HCT116 (cell line): Measurements from ENCODE around the gene CIZ1. TPM values are rescaled to one million over a fixed set of nuclear protein-coding genes. Genes with fewer than 3 reads are reported as not detected.

Source experiments
- ATAC-seq: fragments of 200-7000 bp; cut with Tn5 transposase; 2 replicates; pipeline ENCODE4 v1.9.1; 2020; ENCODE audit warnings: mild to moderate bottlenecking, moderate library complexity
- BruUV-seq: library from RNA; stranded (reverse); fragments of 400-500 nt; replicated peaks from 2 replicates; lab custom pipeline; 2021; lab: Mats Ljungman, UMichigan
- CTCF ChIA-PET: fragments of 300-600 bp; sonication (Branson Sonifier 250); formaldehyde crosslinking; loops from one replicate; lab custom pipeline; 2021; ENCODE audit warnings: antibody characterized with exemption; lab: Charles Lee
- POLR2A ChIA-PET: fragments of 300-600, 350-600 bp; sonication (Branson Sonifier 250); formaldehyde crosslinking; loops from one replicate; lab custom pipeline; 2021; ENCODE audit warnings: antibody characterized with exemption; lab: Charles Lee
- RAD21 ChIA-PET, 2 experiments: fragments of 300-600 bp; sonication (Branson Sonifier 250); formaldehyde crosslinking; loops; one replicate each; lab custom pipeline; 2023; ENCODE audit warnings: low total read pairs in 2 of 2; ENCODE audit not compliant: uncharacterized antibody in 2 of 2, unreplicated experiment in 2 of 2, low non-redundant PET in 1 of 2; lab: Charles Lee
- DNase-seq: peaks from one replicate; pipeline ENCODE4 v3.0.0-alpha.2; 2010; ENCODE audit warnings: low read depth, low spot score
- H2AFZ ChIP-seq: fragments of 200-600 bp; shearing (Covaris generic), sonication (generic); 2 replicates; pipeline ENCODE4 v1.6.1; 2017; ENCODE audit warnings: low read depth, mixed run types, mixed read lengths, antibody characterized with exemption, low read length; ENCODE audit not compliant: poor library complexity, severe bottlenecking
- H3K27ac ChIP-seq: 2 replicates; pipeline ENCODE4 v1.5.1; 2012; ENCODE audit warnings: low read depth, low read length
- H3K27me3 ChIP-seq: fragments of 200-600 bp; sonication (generic); 2 replicates; pipeline ENCODE4 v1.6.1; 2016; ENCODE audit warnings: mixed run types, low read length, mixed read lengths; ENCODE audit not compliant: insufficient read depth
- H3K36me3 ChIP-seq, 2 experiments: fragments of 200-500 bp in 1 of 2; fragments of 200-600 bp in 1 of 2; sonication (Bioruptor generic) in 1 of 2; sonication (generic) in 1 of 2; 2 replicates each; pipeline versions ENCODE4 v1.5.1 to v1.6.1; 2014 to 2016; ENCODE audit warnings: low read length in 2 of 2, inconsistent platforms in 1 of 2, mixed read lengths in 1 of 2, mixed run types in 1 of 2; ENCODE audit not compliant: insufficient read depth in 2 of 2, control insufficient read depth in 1 of 2
- H3K4me1 ChIP-seq, 2 experiments: fragments of 200-600 bp in 1 of 2; sonication (generic) in 1 of 2; 2 replicates each; pipeline versions ENCODE4 v1.5.1 to v1.6.1; 2012 to 2017; ENCODE audit warnings: low read length in 2 of 2, inconsistent platforms in 1 of 2, mild to moderate bottlenecking in 1 of 2, mixed read lengths in 1 of 2, mixed run types in 1 of 2, moderate library complexity in 1 of 2; ENCODE audit not compliant: insufficient read depth in 2 of 2, control insufficient read depth in 1 of 2
- H3K4me2 ChIP-seq: fragments of 200-600 bp; sonication (generic); 2 replicates; pipeline ENCODE4 v1.6.1; 2017; ENCODE audit warnings: mixed run types, low read length, mixed read lengths
- H3K4me3 ChIP-seq, 2 experiments: fragments of 200-600 bp in 1 of 2; sonication (generic) in 1 of 2; replicated peaks in 1 of 2; 2 replicates each; pipeline ENCODE4 v1.5.1; 2011 to 2016; ENCODE audit warnings: low read length in 2 of 2, control low read depth in 1 of 2, low read depth in 1 of 2, mild to moderate bottlenecking in 1 of 2, mixed read lengths in 1 of 2, mixed run types in 1 of 2
- H3K79me2 ChIP-seq: fragments of 200-600 bp; sonication (generic); 2 replicates; pipeline ENCODE4 v1.6.1; 2017; ENCODE audit warnings: mild to moderate bottlenecking, mixed run types, low read length, moderate library complexity, mixed read lengths; ENCODE audit not compliant: insufficient read depth
- H3K9ac ChIP-seq: fragments of 200-600 bp; sonication (generic); 2 replicates; pipeline ENCODE4 v1.6.1; 2016; ENCODE audit warnings: low read length, mixed read lengths
- H3K9me2 ChIP-seq: fragments of 200-600 bp; sonication (generic), shearing (Covaris generic); 2 replicates; pipeline ENCODE4 v1.6.1; 2017; ENCODE audit warnings: mixed run types, mild to moderate bottlenecking, moderate library complexity; ENCODE audit not compliant: insufficient read depth
- H3K9me3 ChIP-seq, 2 experiments: fragments of 200-500 bp in 1 of 2; fragments of 200-600 bp in 1 of 2; sonication (Bioruptor generic) in 1 of 2; sonication (generic) in 1 of 2; 2 replicates each; pipeline ENCODE4 v1.6.1; 2014 to 2017; ENCODE audit warnings: low read length in 2 of 2, mixed read lengths in 2 of 2, inconsistent platforms in 1 of 2, low read depth in 1 of 2, mild to moderate bottlenecking in 1 of 2, mixed run types in 1 of 2, moderate library complexity in 1 of 2; ENCODE audit not compliant: control insufficient read depth in 1 of 2, insufficient read depth in 1 of 2
- H4K20me1 ChIP-seq: fragments of 200-600 bp; sonication (generic), shearing (Covaris generic); 2 replicates; pipeline ENCODE4 v1.6.1; 2017; ENCODE audit warnings: mixed run types, mild to moderate bottlenecking, moderate library complexity; ENCODE audit not compliant: insufficient read depth
- CEBPB ChIP-seq: IDR thresholded peaks from 2 replicates; pipeline ENCODE4 v1.6.1; 2012; ENCODE audit warnings: low read depth
- EGR1 ChIP-seq: IDR thresholded peaks from 2 replicates; pipeline ENCODE4 v1.6.1; 2012; ENCODE audit warnings: low read depth
- EZH2 ChIP-seq: fragments of 200-600 bp; sonication (generic); IDR thresholded peaks from 2 replicates; pipeline ENCODE4 v1.6.1; 2017; ENCODE audit warnings: antibody characterized with exemption, mixed run types
- EZH2phosphoT487 ChIP-seq: fragments of 200-600 bp; IDR thresholded peaks from 2 replicates; pipeline ENCODE4 v1.6.1; 2018; ENCODE audit warnings: antibody characterized with exemption, borderline replicate concordance
- FOSL1 ChIP-seq: IDR thresholded peaks from 2 replicates; pipeline ENCODE4 v1.6.1; 2012; ENCODE audit warnings: low read depth
- POLR2AphosphoS5 ChIP-seq: IDR thresholded peaks from 2 replicates; pipeline ENCODE4 v1.6.1; 2011; ENCODE audit warnings: mild to moderate bottlenecking, low read depth, low read length, moderate library complexity
- SP1 ChIP-seq: IDR thresholded peaks from 2 replicates; pipeline ENCODE4 v1.6.1; 2012; ENCODE audit warnings: low read depth
- TCF7L2 ChIP-seq: IDR thresholded peaks from 2 replicates; pipeline ENCODE4 v1.7.0; 2011; ENCODE audit warnings: borderline replicate concordance, inconsistent platforms; ENCODE audit not compliant: insufficient read depth, insufficient read length; ENCODE audit errors: extremely low read depth
- YY1 ChIP-seq: IDR thresholded peaks from 2 replicates; pipeline ENCODE4 v1.6.1; 2011; ENCODE audit warnings: low read length, low read depth, moderate library complexity, mild to moderate bottlenecking; ENCODE audit not compliant: insufficient replicate concordance; ENCODE audit errors: extremely low read depth
- ZFX ChIP-seq: fragments of 450-650 bp; IDR thresholded peaks from 2 replicates; pipeline ENCODE4 v1.6.1; 2017
- intact Hi-C: fragments of 100-400 bp; cut with micrococcal nuclease; formaldehyde crosslinking; loops from 2 replicates; pipeline ENCODE4 v1.10.0; 2022
- total RNA-seq: library from RNA; stranded (reverse); gene quantifications from one replicate; pipeline ENCODE4 v1.2.1, GENCODE V29; 2021; ENCODE audit not compliant: unreplicated experiment

The CIZ1 gene
- total RNA-seq, 1 experiment from 2014 or later, result 144 TPM

- Histone ChIP-seq H2AFZ (no peak overlapping the region), H3K9ac (no peak overlapping the region), H3K9me2 (no peaks in the 10 kb centered on the region), H3K4me3 (no peak overlapping the region), H3K27me3 (no peaks in the 10 kb centered on the region), H4K20me1 (no peaks in the 10 kb centered on the region), H3K4me1 (peaks cover 16 to 49% of the 10 kb centered on the region in 2 experiments), H3K9me3 (no peaks in the 10 kb centered on the region), H3K4me2 (peak overlapping the region; percentile 64; the same call in 1 of the 2 replicates), H3K36me3 (no peaks in the 10 kb centered on the region), H3K79me2 (no peaks in the 10 kb centered on the region), H3K27ac (0 out of 2 replicates have a peak overlapping the region, but pooled peaks have one; percentile 45)
- ChIA-PET POLR2A (no interaction called here), CTCF (no interaction called here), RAD21 (no interaction called here)
- intact Hi-C loops, result no loop called here
- DNase-seq, result no peak
- no peak for ATAC-seq
- no TSS peak for BruUV-seq
- TF ChIP-seq TCF7L2 (no peak), SP1 (no peak), YY1 (no peak)
Measured at GRCh38 chr9:128213746-128214497, 22.6 kb upstream of the CIZ1 start.

- H3K9ac ChIP-seq, result 0 out of 2 replicates have a peak overlapping the region, but pooled peaks have one; percentile 2
- H3K27me3 ChIP-seq, result no peaks in the 10 kb centered on the region
- no TSS peak for BruUV-seq
- H3K27ac ChIP-seq, result no peak overlapping the region
- no peak for ATAC-seq
- peaks cover 9 to 38% of the 10 kb centered on the region in 2 experiments for H3K4me1 ChIP-seq
- TF ChIP-seq EZH2phosphoT487 (no peak), FOSL1 (no peak), ZFX (no peak), POLR2AphosphoS5 (no peak), EGR1 (no peak), EZH2 (no peak), CEBPB (no peak)
- no peak overlapping the region for H3K4me3 ChIP-seq
- ChIA-PET CTCF (no interaction called here), POLR2A (no interaction called here), RAD21 (no interaction called here)
- no peak for DNase-seq
- no peaks in the 10 kb centered on the region for H3K36me3 ChIP-seq
- no peaks in the 10 kb centered on the region for H3K9me3 ChIP-seq
- H3K79me2 ChIP-seq, result no peaks in the 10 kb centered on the region
- peak overlapping the region; percentile 19; the same call in 1 of the 2 replicates for H3K4me2 ChIP-seq
- H2AFZ ChIP-seq, result no peak overlapping the region
- no peaks in the 10 kb centered on the region for H3K9me2 ChIP-seq
- H4K20me1 ChIP-seq, result no peaks in the 10 kb centered on the region
- intact Hi-C loops, result no loop called here
Measured at GRCh38 chr9:128211981-128212281, 20.6 kb upstream of the CIZ1 start.
